H1 (cell line): ENCODE measurements around the gene TLCD3B.

Source experiments
- BRCA1 ChIP-seq: IDR thresholded peaks from 2 replicates; pipeline ENCODE4 v1.6.1; 2012; ENCODE audit warnings: low read depth, low read length, improper control_type of control experiment
- CREB1 ChIP-seq: IDR thresholded peaks from 2 replicates; pipeline ENCODE4 v1.6.1; 2012; ENCODE audit warnings: inconsistent platforms
- CTCF ChIP-seq, 3 experiments: IDR thresholded peaks; 1 replicate in 2 of 3; 2 replicates in 1 of 3; pipeline versions ENCODE4 v1.5.1 to v1.6.1; 2011; ENCODE audit warnings: low read length in 3 of 3, mild to moderate bottlenecking in 3 of 3, inconsistent platforms in 2 of 3, low read depth in 1 of 3, moderate library complexity in 1 of 3; ENCODE audit not compliant: insufficient read depth in 1 of 3; ENCODE audit errors: control extremely low read depth in 1 of 3
- EGR1 ChIP-seq: IDR thresholded peaks from 2 replicates; pipeline ENCODE4 v1.6.1; 2011; ENCODE audit warnings: low read depth, low read length, borderline replicate concordance
- EP300 ChIP-seq, 2 experiments: IDR thresholded peaks; 1 replicate in 1 of 2; 2 replicates in 1 of 2; pipeline ENCODE4 v1.6.1; 2011 to 2012; ENCODE audit warnings: low read depth in 2 of 2, low read length in 2 of 2, mild to moderate bottlenecking in 2 of 2, borderline replicate concordance in 1 of 2, inconsistent platforms in 1 of 2, moderate library complexity in 1 of 2
- FOSL1 ChIP-seq: IDR thresholded peaks from 2 replicates; pipeline ENCODE4 v1.6.1; 2011; ENCODE audit warnings: mild to moderate bottlenecking, low read depth, low read length, moderate library complexity; ENCODE audit not compliant: insufficient read depth
- HDAC2 ChIP-seq, 2 experiments: fragments of 300-600 bp in 1 of 2; sonication (generic) in 1 of 2; IDR thresholded peaks; 2 replicates each; pipeline ENCODE4 v1.6.1; 2011 to 2012; ENCODE audit warnings: low read depth in 2 of 2, low read length in 2 of 2, mild to moderate bottlenecking in 2 of 2, moderate library complexity in 2 of 2, borderline replicate concordance in 1 of 2, inconsistent platforms in 1 of 2
- KDM1A ChIP-seq: fragments of 200-600, 300-600 bp; sonication (generic); IDR thresholded peaks from 2 replicates; pipeline ENCODE4 v1.7.1; 2016; ENCODE audit warnings: mild to moderate bottlenecking, low read length, borderline replicate concordance
- NANOG ChIP-seq: IDR thresholded peaks from 2 replicates; pipeline ENCODE4 v1.6.1; 2011; ENCODE audit warnings: low read length, low read depth, mild to moderate bottlenecking, inconsistent platforms; ENCODE audit not compliant: insufficient read depth, poor library complexity, severe bottlenecking
- POLR2A ChIP-seq, 2 experiments: IDR thresholded peaks; 1 replicate in 1 of 2; 2 replicates in 1 of 2; pipeline ENCODE4 v1.6.1; 2011; ENCODE audit warnings: low read depth in 2 of 2, low read length in 2 of 2, mild to moderate bottlenecking in 2 of 2; ENCODE audit errors: control extremely low read depth in 1 of 2
- POLR2AphosphoS5 ChIP-seq: IDR thresholded peaks from 2 replicates; pipeline ENCODE4 v1.6.1; 2011; ENCODE audit warnings: low read depth, low read length
- RFX5 ChIP-seq: IDR thresholded peaks from 2 replicates; pipeline ENCODE4 v1.6.1; 2011; ENCODE audit warnings: low read depth, low read length, improper control_type of control experiment, borderline replicate concordance
- SIRT6 ChIP-seq: IDR thresholded peaks from one replicate; pipeline ENCODE4 v1.7.1; 2012; ENCODE audit warnings: low read length, inconsistent platforms
- TAF1 ChIP-seq: IDR thresholded peaks from 2 replicates; pipeline ENCODE4 v1.6.1; 2011; ENCODE audit warnings: mild to moderate bottlenecking, low read depth, low read length

- no peak for TF ChIP-seq CTCF (IDR thresholded peaks at IDR 0.05; ENCODE audit: control extremely low read depth in 1 of 3, insufficient read depth in 1 of 3, low read depth in 1 of 3, low read length in 3 of 3)
- peak; percentile 97 for TF ChIP-seq CREB1
- no peak for TF ChIP-seq POLR2A (IDR thresholded peaks at IDR 0.05; ENCODE audit: control extremely low read depth in 1 of 2, low read depth in 2 of 2, low read length in 2 of 2)
- TF ChIP-seq FOSL1: no peak
- TF ChIP-seq EGR1: peak; percentile 51; the same call in 1 of the 2 replicates
- no peak; the same call in 1 of the 2 replicates for TF ChIP-seq POLR2AphosphoS5
- TF ChIP-seq KDM1A: peak; percentile 91
- TF ChIP-seq TAF1: peak; percentile 43; the same call in 1 of the 2 replicates
- TF ChIP-seq BRCA1: no peak
- TF ChIP-seq NANOG: no peak
- TF ChIP-seq EP300 (IDR thresholded peaks at IDR 0.05; ENCODE audit: borderline replicate concordance in 1 of 2, low read depth in 2 of 2, low read length in 2 of 2): no peak
- 0 out of 4 replicates have a peak, but pooled peaks of 1 of the 2 experiments have one; percentile 43 for TF ChIP-seq HDAC2 (IDR thresholded peaks at IDR 0.05; ENCODE audit: borderline replicate concordance in 1 of 2, low read depth in 2 of 2, low read length in 2 of 2)
- no peak for TF ChIP-seq SIRT6
- no peak for TF ChIP-seq RFX5
Observed at GRCh38 chr16:29995911-29996765, 34.9 kb downstream of the TLCD3B start, which contains the start of gene INO80E.
